RCC 7860 (cell line): ENCODE results near the gene ARHGAP1.
A peak's percentile ranks its signal among the peaks of the same experiment; 100 is the strongest.

Source experiments
- DNase-seq: peaks from one replicate; pipeline ENCODE4 v3.0.0-alpha.2; 2015; ENCODE audit warnings: low spot score
- FAIRE-seq: peaks from 2 replicates; lab custom pipeline; 2012; peaks lifted over from hg19 to GRCh38; lab: Jason Lieb, UNC

ARHGAP1 gene

GRCh38 chr11:46695345-46696211 is 4.8 kb downstream of the ARHGAP1 start:
- DNase-seq: no peak
- FAIRE-seq: no peak

GRCh38 chr11:46694607-46695006 is 5.8 kb downstream of the ARHGAP1 start:
- FAIRE-seq (no peak), DNase-seq (no peak)

- FAIRE-seq (no peak), DNase-seq (no peak)
Observed at GRCh38 chr11:46694072-46694471, 6.3 kb downstream of the ARHGAP1 start.

GRCh38 chr11:46693597-46694012 is 6.8 kb downstream of the ARHGAP1 start:
- DNase-seq: peak; percentile 26
- FAIRE-seq: no peak

GRCh38 chr11:46692450-46692849 is 8.0 kb downstream of the ARHGAP1 start:
- peak; percentile 40 for DNase-seq
- no peak for FAIRE-seq

- DNase-seq: no peak
- FAIRE-seq: no peak
Observed at GRCh38 chr11:46690702-46691101, 9.7 kb downstream of the ARHGAP1 start.

- DNase-seq: no peak
- FAIRE-seq: no peak
Observed at GRCh38 chr11:46686886-46687795, 13.3 kb downstream of the ARHGAP1 start.

GRCh38 chr11:46684367-46684766 is 16.1 kb downstream of the ARHGAP1 start:
- FAIRE-seq: no peak
- DNase-seq: no peak

- FAIRE-seq (no peak), DNase-seq (no peak)
Observed at GRCh38 chr11:46682773-46683752, 17.4 kb downstream of the ARHGAP1 start.

GRCh38 chr11:46681814-46682213 is 18.6 kb downstream of the ARHGAP1 start:
- FAIRE-seq (no peak), DNase-seq (no peak)

- DNase-seq: no peak
- FAIRE-seq: no peak
Observed at GRCh38 chr11:46680815-46681214, 19.6 kb downstream of the ARHGAP1 start.

- FAIRE-seq: no peak
- DNase-seq: no peak
Observed at GRCh38 chr11:46680164-46680760, 20.2 kb downstream of the ARHGAP1 start.

GRCh38 chr11:46679241-46680163 is 20.9 kb downstream of the ARHGAP1 start:
- FAIRE-seq (no peak), DNase-seq (no peak)

- DNase-seq (no peak), FAIRE-seq (no peak)
Observed at GRCh38 chr11:46678741-46679130, 21.7 kb downstream of the ARHGAP1 start.

GRCh38 chr11:46677991-46678740 is 22.3 kb downstream of the ARHGAP1 start:
- DNase-seq (no peak), FAIRE-seq (no peak)

GRCh38 chr11:46677169-46677568 is 23.2 kb downstream of the ARHGAP1 start:
- DNase-seq: no peak
- FAIRE-seq: no peak

GRCh38 chr11:46676436-46677158 is 23.8 kb downstream of the ARHGAP1 start:
- no peak for FAIRE-seq
- DNase-seq: no peak

- DNase-seq: no peak
- no peak for FAIRE-seq
Observed at GRCh38 chr11:46675949-46676348, 24.5 kb downstream of the ARHGAP1 start.
